ENCODE data around the gene HAND1.

Gene HAND1

DNA sequence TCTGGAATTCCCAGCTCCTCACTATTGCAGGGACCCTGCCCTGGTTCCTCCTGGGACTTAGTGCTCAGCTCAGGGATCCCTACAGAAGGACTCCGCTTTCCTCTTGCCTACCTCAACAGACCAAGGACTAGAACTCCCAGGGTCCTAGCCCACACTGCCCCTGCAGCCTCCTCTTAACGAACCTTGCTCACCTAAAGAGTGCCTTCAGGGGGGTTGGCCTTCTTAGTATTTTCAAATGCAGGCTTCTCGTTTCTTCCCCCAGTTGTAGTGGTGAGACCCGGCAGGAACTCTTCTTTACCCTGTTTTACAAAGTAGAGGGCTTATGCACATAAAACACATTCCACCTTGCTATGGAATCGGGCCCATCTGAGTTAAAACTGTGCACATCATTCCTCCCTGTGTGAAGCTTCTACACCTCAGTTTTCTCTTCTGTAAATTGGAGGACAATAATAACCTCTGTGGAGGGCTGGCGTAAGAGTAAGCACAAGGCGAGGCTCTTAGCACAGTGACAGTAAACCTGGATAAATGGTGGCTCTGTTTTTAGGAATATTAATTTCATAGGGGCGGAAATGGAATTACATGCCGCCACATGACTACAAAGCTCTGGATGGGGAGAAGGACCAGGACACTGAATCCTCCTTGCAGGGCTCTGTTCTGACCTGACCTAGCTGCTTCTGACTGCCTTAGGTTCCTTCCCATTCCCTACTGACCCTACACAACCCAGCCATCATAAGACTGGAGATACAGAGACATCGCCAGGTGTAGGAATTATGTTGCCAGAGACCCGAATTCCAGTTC lies 3.8 kb upstream of the HAND1 start:
- DNase-seq (ENCODE audit: low spot score): no peak
- TF ChIP-seq, protein P1, sequence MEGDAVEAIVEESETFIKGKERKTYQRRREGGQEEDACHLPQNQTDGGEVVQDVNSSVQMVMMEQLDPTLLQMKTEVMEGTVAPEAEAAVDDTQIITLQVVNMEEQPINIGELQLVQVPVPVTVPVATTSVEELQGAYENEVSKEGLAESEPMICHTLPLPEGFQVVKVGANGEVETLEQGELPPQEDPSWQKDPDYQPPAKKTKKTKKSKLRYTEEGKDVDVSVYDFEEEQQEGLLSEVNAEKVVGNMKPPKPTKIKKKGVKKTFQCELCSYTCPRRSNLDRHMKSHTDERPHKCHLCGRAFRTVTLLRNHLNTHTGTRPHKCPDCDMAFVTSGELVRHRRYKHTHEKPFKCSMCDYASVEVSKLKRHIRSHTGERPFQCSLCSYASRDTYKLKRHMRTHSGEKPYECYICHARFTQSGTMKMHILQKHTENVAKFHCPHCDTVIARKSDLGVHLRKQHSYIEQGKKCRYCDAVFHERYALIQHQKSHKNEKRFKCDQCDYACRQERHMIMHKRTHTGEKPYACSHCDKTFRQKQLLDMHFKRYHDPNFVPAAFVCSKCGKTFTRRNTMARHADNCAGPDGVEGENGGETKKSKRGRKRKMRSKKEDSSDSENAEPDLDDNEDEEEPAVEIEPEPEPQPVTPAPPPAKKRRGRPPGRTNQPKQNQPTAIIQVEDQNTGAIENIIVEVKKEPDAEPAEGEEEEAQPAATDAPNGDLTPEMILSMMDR (IDR thresholded peaks at IDR 0.05; ENCODE audit: borderline replicate concordance, control extremely low read depth, extremely low read depth, insufficient read depth, missing control alignments): no peak
- in situ Hi-C loops (cut with MboI; ENCODE audit: low sequenced_read_pairs, unreplicated experiment): no loop called here

DNA sequence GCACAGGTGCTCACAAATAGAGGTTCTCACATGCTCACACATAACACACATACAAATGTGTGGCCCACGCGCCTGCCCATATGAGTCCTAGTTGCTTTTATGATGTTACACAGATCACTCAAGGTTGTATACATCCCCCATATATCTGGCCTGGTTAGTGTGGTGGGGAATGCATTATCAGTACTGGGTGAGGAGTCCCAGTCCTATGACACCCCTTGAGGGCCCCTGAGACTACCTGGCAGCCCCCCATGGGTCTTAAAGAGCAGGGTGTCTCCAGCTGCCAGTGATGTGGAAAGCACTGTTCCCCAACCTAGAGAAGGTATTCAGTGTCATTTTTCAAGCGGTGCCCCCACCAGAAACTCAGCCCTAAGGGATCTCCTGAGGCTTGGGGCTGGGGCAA lies 2.8 kb upstream of the HAND1 start:
- in situ Hi-C loops (cut with MboI; ENCODE audit: low sequenced_read_pairs, unreplicated experiment): no loop called here
- TF ChIP-seq, protein P1 (IDR thresholded peaks at IDR 0.05; ENCODE audit: borderline replicate concordance, control extremely low read depth, extremely low read depth, insufficient read depth, missing control alignments): no peak
- no peak for DNase-seq (ENCODE audit: low spot score)

GRCh38 chr5:154479944-154480750 lies 2.1 kb upstream of the HAND1 start:
- TF ChIP-seq, protein P1 (IDR thresholded peaks at IDR 0.05; ENCODE audit: borderline replicate concordance, control extremely low read depth, extremely low read depth, insufficient read depth, missing control alignments): no peak
- DNase-seq (ENCODE audit: low spot score): no peak
- in situ Hi-C loops (cut with MboI; ENCODE audit: low sequenced_read_pairs, unreplicated experiment): loop anchor here (5.0 kb wide), 1 partner anchor 127 kb away; no protein-coding TSS in a partner anchor

DNA sequence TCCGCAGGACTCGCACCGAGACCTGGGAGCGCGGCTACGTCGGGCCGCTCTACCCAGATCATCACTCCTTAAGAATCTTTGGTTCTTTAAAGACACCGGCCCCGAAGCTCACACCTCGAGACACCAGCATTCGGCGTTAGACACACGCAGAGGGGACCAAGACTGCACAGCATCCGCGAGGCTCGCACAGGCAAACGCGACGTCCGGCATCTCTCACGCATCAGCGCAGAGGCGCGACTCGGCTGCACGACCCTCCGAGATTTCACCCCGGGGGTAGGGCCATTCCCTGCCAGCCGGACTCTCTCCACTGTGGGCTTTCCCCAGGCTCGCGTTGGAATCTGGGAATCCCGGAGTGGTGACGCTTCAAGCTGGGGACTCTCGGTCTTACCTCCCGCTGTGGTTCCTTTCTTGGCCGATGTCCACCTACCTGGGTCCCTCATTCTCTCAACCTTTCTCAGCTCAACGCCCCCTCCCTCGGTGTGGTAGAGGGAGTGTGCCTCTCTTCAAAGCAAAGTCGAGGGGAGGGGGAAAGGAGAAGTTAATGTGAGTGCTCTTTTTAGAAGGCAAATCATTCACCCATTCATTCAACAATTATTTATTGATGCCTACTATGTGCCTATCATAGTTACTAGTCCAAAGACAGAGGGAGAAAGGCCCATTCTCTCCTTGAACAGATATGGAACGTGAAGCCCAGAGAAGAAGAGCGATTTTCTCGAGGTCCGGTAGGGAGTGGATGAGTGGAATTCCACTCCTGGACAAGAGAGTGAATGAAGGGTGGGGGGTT lies 1.3 kb upstream of the HAND1 start:
- DNase-seq (ENCODE audit: low spot score): no peak
- TF ChIP-seq, protein P1 (IDR thresholded peaks at IDR 0.05; ENCODE audit: borderline replicate concordance, control extremely low read depth, extremely low read depth, insufficient read depth, missing control alignments): no peak
- in situ Hi-C loops (cut with MboI; ENCODE audit: low sequenced_read_pairs, unreplicated experiment): loop anchor here (5.0 kb wide), 1 partner anchor 128 kb away; no protein-coding TSS in a partner anchor

GRCh38 chr5:154478752-154479159 lies 729 bp upstream of the HAND1 start:
- no peak for DNase-seq (ENCODE audit: low spot score)
- in situ Hi-C loops (cut with MboI; ENCODE audit: low sequenced_read_pairs, unreplicated experiment): loop anchor here (5.0 kb wide), 1 partner anchor 129 kb away; no protein-coding TSS in a partner anchor

More at GRCh38 chr5:154478752-154479159, 729 bp upstream of the HAND1 start:
- TF ChIP-seq, protein P1 (IDR thresholded peaks at IDR 0.05; ENCODE audit: borderline replicate concordance, control extremely low read depth, extremely low read depth, insufficient read depth, missing control alignments): no peak
